ENCODE measurements around the gene KCNC4. TPM values are rescaled to one million over a fixed set of nuclear protein-coding genes. Genes with fewer than 3 reads are reported as not detected.

Gene KCNC4
- total and polyA plus RNA-seq, 8 donors, result 1.1 to 16.5 (median 3.0) TPM

DNA sequence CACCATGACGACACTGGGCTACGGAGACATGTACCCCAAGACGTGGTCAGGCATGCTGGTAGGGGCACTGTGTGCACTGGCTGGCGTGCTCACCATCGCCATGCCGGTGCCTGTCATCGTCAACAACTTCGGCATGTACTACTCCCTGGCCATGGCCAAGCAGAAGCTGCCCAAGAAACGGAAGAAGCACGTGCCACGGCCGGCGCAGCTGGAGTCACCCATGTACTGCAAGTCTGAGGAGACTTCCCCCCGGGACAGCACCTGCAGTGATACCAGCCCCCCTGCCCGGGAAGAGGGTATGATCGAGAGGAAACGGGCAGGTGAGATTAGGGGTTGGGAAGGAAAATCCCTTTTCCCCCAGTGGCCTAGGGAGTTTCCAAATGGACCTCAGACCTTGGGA lies 13.5 kb downstream of the KCNC4 start:
- Histone ChIP-seq H3K4me1 (peaks cover 0 to 3% (median 0%) of the 10 kb centered on the region in 4 donors), H3K36me3 (peaks cover 0 to 72% (median 51%) of the 10 kb centered on the region in 4 donors), H3K9me3 (no peaks in the 10 kb centered on the region), H3K27ac (no peak overlapping the region), H3K27me3 (no peaks in the 10 kb centered on the region), H3K4me3 (no peak overlapping the region)
- WGBS, 5 donors, result 94 to 96% (median 95%) methylated on average over 14 to 17 of the region's 17 CpGs
- TF ChIP-seq EP300 (IDR thresholded peaks at IDR 0.05) (no peak), POLR2A (IDR thresholded peaks at IDR 0.05) (no peak), POLR2AphosphoS5 (IDR thresholded peaks at IDR 0.05) (no peak)
- TF ChIP-seq, protein P1, sequence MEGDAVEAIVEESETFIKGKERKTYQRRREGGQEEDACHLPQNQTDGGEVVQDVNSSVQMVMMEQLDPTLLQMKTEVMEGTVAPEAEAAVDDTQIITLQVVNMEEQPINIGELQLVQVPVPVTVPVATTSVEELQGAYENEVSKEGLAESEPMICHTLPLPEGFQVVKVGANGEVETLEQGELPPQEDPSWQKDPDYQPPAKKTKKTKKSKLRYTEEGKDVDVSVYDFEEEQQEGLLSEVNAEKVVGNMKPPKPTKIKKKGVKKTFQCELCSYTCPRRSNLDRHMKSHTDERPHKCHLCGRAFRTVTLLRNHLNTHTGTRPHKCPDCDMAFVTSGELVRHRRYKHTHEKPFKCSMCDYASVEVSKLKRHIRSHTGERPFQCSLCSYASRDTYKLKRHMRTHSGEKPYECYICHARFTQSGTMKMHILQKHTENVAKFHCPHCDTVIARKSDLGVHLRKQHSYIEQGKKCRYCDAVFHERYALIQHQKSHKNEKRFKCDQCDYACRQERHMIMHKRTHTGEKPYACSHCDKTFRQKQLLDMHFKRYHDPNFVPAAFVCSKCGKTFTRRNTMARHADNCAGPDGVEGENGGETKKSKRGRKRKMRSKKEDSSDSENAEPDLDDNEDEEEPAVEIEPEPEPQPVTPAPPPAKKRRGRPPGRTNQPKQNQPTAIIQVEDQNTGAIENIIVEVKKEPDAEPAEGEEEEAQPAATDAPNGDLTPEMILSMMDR (IDR thresholded peaks at IDR 0.05), result no peak
- no peak for DNase-seq
- intact Hi-C loops (cut with DNase I; ENCODE audit: low total_unique reads), result no loop called here

- no peak for DNase-seq
- no peak for TF ChIP-seq POLR2AphosphoS5 (IDR thresholded peaks at IDR 0.05)
- TF ChIP-seq EP300 (IDR thresholded peaks at IDR 0.05), result no peak
- TF ChIP-seq POLR2A (IDR thresholded peaks at IDR 0.05), result no peak
- TF ChIP-seq, protein P1 (IDR thresholded peaks at IDR 0.05), result no peak
- no peak overlapping the region for H3K4me3 ChIP-seq
- peaks cover 0 to 3% (median 0%) of the 10 kb centered on the region in 4 donors for H3K4me1 ChIP-seq
- intact Hi-C loops (cut with DNase I; ENCODE audit: low total_unique reads), result no loop called here
- H3K27ac ChIP-seq, result no peak overlapping the region
- no peaks in the 10 kb centered on the region for H3K9me3 ChIP-seq
- H3K27me3 ChIP-seq, result no peaks in the 10 kb centered on the region
- peaks cover 0 to 76% (median 59%) of the 10 kb centered on the region in 4 donors for H3K36me3 ChIP-seq
- WGBS, 5 donors, result 68 to 81% (median 74%) methylated on average over 8 of the region's 8 CpGs
Measured at GRCh38 chr1:110224240-110224995, 14.3 kb downstream of the KCNC4 start.

- Histone ChIP-seq H3K27me3 (no peaks in the 10 kb centered on the region), H3K4me1 (no peaks in the 10 kb centered on the region), H3K36me3 (peaks cover 0 to 84% (median 65%) of the 10 kb centered on the region in 4 donors), H3K9me3 (no peaks in the 10 kb centered on the region), H3K27ac (no peak overlapping the region), H3K4me3 (no peak overlapping the region)
- no peak for TF ChIP-seq POLR2AphosphoS5 (IDR thresholded peaks at IDR 0.05)
- TF ChIP-seq, protein P1 (IDR thresholded peaks at IDR 0.05), result no peak
- no peak for TF ChIP-seq POLR2A (IDR thresholded peaks at IDR 0.05)
- TF ChIP-seq EP300 (IDR thresholded peaks at IDR 0.05), result no peak
- no peak for DNase-seq
- 55 to 92% (median 79%) methylated on average over 6 to 7 of the region's 7 CpGs for WGBS, 5 donors
- intact Hi-C loops (cut with DNase I; ENCODE audit: low total_unique reads), result no loop called here
Measured at GRCh38 chr1:110225212-110225611, 15.1 kb downstream of the KCNC4 start.

DNA sequence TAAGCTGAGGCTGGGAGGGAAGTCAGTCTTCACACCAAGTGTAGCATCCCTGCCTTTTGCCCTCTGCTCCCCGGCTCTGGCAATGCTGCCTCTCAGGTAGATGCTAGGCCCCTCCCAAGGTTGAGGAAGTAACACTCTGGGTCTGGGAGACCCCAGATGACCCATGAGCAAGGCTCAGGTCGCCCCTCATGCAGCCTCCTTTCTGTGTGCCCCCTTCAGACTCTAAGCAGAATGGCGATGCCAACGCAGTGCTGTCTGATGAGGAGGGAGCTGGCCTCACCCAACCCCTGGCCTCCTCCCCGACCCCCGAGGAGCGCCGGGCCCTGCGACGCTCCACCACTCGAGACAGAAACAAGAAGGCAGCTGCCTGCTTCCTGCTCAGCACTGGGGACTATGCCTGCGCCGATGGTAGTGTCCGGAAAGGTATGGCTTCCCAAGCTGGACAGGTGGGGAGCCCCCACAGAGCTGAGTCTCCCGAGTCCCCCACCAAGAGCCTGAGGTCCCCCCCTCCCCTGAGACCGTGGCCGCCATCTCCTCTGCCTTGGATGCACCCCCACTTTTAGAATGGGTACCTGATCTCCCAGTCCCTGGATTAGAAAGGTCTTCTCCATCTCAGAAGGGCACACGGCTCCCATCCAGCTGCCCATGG lies 15.8 kb downstream of the KCNC4 start:
- H3K4me3 ChIP-seq, result no peak overlapping the region
- H3K27ac ChIP-seq, result no peak overlapping the region
- TF ChIP-seq POLR2A (IDR thresholded peaks at IDR 0.05) (no peak), EP300 (IDR thresholded peaks at IDR 0.05) (no peak), POLR2AphosphoS5 (IDR thresholded peaks at IDR 0.05) (no peak)
- TF ChIP-seq, protein P1 (IDR thresholded peaks at IDR 0.05), result no peak
- H3K36me3 ChIP-seq, result peaks cover 0 to 90% (median 72%) of the 10 kb centered on the region in 4 donors
- H3K4me1 ChIP-seq, result no peaks in the 10 kb centered on the region
- WGBS, 5 donors, result 93 to 97% (median 94%) methylated on average over 11 to 18 of the region's 18 CpGs
- intact Hi-C loops (cut with DNase I; ENCODE audit: low total_unique reads), result no loop called here
- no peaks in the 10 kb centered on the region for H3K9me3 ChIP-seq
- no peak for DNase-seq
- H3K27me3 ChIP-seq, result no peaks in the 10 kb centered on the region

Measured in stomach (tissue), 9 donors.